ENCODE measurements around the gene TRIM54.
A peak's percentile ranks its signal among the peaks of the same experiment; 100 is the strongest.

DNA sequence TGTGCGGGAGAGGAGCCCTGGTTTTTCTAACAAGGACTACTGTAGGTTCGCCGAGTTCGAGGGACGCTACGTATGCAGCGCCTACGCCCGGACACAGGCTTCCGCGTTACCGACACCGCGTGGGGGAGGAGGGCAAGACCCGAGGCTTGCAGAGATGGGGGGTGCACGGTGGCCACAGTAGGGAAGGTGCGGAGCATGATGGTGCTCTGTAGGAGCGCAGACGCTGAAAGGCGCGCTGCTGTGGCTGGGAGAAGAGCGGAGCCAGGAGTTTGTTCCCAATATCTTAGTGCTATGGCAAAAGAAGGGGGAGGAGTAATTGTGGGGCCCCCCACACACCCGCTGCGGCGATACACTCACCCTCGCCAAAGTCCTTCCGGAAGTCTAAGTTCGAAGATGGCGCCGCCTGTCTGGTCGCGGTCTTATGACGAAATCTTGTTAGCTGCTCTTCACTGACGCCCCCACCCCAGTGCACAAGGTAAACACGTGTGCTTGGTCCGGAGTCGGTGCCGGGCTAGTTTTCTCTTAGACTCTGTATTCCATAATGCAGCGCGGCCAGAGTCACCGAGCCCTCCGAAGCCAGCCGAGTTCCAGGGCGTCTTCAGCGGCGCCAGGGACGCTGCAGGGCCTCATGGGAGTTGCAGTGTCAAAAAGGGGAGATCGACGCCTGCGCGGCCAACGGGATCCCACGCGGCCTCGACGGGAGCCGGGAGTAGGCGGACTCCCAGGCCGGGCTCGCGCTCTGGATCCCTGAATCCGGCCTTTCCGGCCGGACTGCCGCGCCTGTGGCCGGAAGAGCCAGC, 74.4 kb downstream of the TRIM54 start, which contains the start of gene GTF3C2:
- TF ChIP-seq, protein P1, sequence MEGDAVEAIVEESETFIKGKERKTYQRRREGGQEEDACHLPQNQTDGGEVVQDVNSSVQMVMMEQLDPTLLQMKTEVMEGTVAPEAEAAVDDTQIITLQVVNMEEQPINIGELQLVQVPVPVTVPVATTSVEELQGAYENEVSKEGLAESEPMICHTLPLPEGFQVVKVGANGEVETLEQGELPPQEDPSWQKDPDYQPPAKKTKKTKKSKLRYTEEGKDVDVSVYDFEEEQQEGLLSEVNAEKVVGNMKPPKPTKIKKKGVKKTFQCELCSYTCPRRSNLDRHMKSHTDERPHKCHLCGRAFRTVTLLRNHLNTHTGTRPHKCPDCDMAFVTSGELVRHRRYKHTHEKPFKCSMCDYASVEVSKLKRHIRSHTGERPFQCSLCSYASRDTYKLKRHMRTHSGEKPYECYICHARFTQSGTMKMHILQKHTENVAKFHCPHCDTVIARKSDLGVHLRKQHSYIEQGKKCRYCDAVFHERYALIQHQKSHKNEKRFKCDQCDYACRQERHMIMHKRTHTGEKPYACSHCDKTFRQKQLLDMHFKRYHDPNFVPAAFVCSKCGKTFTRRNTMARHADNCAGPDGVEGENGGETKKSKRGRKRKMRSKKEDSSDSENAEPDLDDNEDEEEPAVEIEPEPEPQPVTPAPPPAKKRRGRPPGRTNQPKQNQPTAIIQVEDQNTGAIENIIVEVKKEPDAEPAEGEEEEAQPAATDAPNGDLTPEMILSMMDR (conservative IDR thresholded peaks at IDR 0.05; ENCODE audit: low read depth, low read length) = 0 out of 2 replicates have a peak, but pooled peaks have one; percentile 0
- no peak for TF ChIP-seq RAD21 (IDR thresholded peaks at IDR 0.05; ENCODE audit: low read length)
- TF ChIP-seq FOS (IDR thresholded peaks at IDR 0.05; ENCODE audit: low read depth, low read length) = no peak
- 0 out of 2 replicates have a peak, but pooled peaks have one; percentile 91 for TF ChIP-seq POLR2A (IDR thresholded peaks at IDR 0.05; ENCODE audit: low read depth, low read length)
- no peak for TF ChIP-seq RFX5 (IDR thresholded peaks at IDR 0.05; ENCODE audit: low read depth, low read length)
- TF ChIP-seq CEBPB (IDR thresholded peaks at IDR 0.05; ENCODE audit: low read depth, low read length) = peak; percentile 84
- no peak for TF ChIP-seq SMC3 (IDR thresholded peaks at IDR 0.05; ENCODE audit: low read depth, low read length)
- no peak for TF ChIP-seq BHLHE40 (IDR thresholded peaks at IDR 0.05; ENCODE audit: low read depth, low read length)

Measured in IMR-90 (cell line).